HPDE6-E6E7 (cell line): ENCODE measurements around the gene PRIM2.
"Not testable (repeated sequence)": the region's sequence is repeated elsewhere in the genome, so short reads cannot be mapped to it uniquely, and the experiment has no call there.

Experiments
- DNase-seq: peaks from one replicate; pipeline ENCODE4 v3.0.0; 2011; ENCODE audit warnings: missing footprints; ENCODE audit errors: extremely low spot score

PRIM2 gene

GRCh38 chr6:57310095-57310816, 7.2 kb upstream of the PRIM2 start:
- not testable (repeated sequence) for DNase-seq

GRCh38 chr6:57310817-57311157, 6.6 kb upstream of the PRIM2 start:
- DNase-seq: no peak

DNA sequence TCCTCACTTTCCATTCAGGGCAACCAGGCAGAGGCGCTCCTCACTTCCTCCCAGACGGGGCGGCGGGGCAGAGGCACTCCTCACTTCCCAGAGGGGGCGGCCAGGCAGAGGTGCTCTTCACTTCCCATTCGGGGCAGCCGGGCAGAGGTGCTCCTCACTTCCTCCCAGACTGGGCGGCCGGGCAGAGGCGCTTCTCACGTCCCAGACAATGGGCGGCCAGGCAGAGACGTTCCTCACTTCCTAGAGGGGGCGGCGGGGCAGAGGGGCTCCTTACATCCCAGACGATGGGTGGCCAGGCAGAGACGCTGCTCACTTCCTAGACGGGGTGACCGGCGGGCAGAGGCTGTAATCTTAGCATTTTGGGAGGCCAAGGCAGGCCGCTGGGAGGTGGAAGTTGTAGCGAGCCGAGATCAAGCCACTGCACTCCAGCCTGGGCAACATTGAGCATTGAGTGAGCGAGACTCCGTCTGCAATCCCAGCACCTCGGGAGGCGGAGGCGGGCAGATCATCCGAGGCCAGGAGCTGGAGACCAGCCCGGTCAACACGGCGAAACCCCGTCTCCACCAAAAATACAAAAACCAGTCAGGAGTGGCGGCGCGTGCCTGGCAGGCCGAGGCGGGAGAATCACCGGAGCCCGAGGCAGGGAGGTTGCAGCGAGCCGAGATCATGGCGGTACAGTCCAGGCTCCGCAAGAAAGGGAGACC, 6.0 kb upstream of the PRIM2 start:
- DNase-seq: not testable (repeated sequence)

GRCh38 chr6:57312004-57312345, 5.5 kb upstream of the PRIM2 start:
- no peak for DNase-seq

- DNase-seq: no peak
These were observed 4.4 kb upstream of the PRIM2 start for GRCh38 chr6:57313009-57313408.

DNA sequence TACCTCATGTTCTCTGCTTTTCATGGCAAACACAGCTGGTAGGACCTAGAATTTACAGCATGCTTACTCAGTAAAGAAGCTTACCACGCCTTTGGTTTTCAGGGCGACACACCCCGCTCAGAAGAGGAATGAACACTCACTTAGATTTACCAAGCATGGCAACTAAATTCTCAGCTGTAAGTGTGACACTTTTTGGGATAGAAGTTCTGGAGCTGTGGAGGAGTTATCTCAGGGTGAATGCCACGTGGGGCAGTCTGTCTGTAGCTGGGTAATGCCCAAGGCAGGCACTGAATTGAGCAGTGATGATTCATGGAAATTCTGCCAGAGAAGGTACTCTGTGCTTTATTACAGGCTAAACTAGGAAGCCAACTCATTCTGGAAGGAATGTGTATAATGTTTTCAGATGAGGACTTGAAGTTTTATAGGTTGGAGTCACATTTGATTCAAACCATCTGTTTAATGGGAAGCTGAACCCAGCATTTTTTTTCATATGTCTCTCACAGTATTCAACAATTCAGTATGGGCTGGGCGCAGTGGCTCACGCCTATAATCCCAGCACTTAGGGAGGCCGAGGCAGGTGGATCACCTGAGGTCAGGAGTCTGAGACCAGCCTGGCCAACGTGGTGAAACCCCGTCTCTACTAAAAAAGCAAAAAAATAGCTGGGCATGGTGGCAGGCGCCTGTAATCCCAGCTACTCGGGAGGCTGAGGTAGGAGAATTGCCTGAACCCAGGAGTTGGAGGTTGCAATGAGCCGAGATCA, 3.5 kb upstream of the PRIM2 start:
- peak; percentile 70 for DNase-seq

DNA sequence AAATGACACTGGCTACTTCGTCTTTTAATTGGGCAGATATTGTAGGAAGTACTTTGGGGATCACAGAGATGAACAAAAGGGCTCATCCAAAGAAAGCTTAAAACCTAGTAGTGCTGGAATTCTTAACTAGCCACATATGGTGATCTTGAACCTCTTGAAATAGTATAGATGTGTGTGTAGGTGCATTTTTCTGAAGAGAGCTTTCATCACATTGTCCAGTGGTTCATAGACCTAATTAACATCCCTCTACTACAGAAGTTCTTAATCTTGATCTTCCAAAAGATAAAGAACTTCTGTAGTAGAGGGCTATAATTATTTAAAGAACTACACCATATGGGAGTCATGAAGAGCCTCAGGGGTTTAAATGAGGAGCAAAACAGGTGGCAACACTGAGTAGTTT, 2.3 kb upstream of the PRIM2 start:
- DNase-seq: no peak

GRCh38 chr6:57315851-57316250, 1.6 kb upstream of the PRIM2 start:
- DNase-seq: no peak

- DNase-seq: peak; percentile 78
These were observed 810 bp upstream of the PRIM2 start for GRCh38 chr6:57316581-57317059.

- no peak for DNase-seq
These were observed 7.1 kb downstream of the PRIM2 start for GRCh38 chr6:57324538-57324937.

DNA sequence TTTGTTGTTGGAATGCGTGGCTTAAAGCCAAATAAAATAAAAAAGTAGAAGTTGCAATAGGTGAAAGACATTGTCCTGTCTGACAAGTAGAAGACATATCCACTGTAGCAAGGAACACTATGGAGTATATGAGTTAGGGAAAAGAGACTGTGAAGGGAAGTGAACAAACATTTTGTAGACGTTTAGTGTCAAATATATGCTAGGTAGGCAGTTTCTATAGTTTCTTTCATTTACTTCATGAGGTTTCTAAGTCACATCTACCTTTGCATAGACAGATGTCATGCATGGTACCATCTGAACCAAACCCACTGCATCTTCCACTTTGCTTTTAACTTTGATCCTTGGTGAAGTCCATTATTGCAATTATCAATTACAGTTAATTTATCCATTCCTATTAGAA, 9.9 kb downstream of the PRIM2 start:
- no peak for DNase-seq

DNA sequence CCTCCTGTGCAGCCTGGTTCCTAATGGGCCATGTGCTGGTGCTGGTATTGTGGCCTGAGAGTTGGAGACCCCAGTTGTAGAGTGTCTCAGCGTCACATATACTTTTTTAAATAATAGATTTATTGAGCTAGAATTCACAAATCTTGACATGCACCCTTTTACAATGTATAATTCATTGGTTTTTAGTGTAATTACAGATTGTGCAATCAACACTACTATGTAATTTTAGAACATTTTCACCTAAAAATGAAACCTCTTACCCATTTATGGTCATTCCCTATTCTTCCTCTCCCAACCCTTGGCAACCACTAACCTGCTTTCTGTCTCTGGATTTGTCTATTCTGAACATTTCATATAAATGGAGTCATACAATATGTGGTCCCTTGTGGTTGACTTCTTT, 10.6 kb downstream of the PRIM2 start:
- no peak for DNase-seq

DNA sequence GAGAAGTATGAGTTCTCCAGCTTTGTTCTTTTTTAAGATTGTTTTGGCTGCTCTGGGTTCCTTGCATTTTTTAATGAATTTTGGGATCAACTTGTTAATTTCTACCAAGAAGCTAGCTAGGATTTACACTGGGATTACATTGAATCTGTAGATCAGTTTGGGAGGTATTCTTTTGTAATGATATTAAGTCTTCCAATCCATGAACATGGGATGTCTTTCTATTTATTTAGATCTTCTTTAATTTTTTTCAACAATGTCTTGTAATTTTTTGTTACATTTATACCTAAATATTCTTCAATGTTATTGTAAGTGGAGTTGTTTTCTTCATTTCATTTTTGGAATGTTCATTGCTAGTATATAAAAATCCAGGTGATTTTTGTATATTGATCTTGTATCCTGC, 12.5 kb downstream of the PRIM2 start:
- no peak for DNase-seq

DNA sequence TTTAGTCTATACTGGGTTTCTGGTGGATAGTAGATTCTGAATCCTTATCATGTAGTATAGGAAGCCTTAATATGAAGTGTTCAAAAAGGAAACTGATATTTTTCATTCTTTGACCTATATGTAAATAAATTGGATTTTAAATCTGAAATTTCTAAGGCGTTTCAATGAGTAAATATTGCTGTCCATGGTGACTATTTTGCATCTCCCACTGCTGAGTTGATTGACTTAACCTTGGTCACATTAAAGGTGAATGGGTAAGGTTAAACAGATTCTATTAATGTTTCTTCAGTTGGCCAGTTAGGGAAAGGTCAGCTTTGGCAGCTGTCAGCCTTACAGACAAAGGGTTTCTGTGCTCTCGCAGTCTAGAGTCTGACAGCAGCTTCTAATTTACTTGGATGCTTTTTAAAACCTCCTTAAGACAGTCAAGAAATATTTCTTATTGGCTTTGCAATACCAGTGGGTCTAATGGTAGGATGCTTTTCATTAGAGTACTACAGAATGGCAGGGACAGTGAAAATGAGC, 24.8 kb downstream of the PRIM2 start:
- no peak for DNase-seq

- DNase-seq: not testable (repeated sequence)
These were observed 25.9 kb downstream of the PRIM2 start for GRCh38 chr6:57343342-57343741.

- DNase-seq: not testable (repeated sequence)
These were observed 29.3 kb downstream of the PRIM2 start for GRCh38 chr6:57346715-57347114.

DNA sequence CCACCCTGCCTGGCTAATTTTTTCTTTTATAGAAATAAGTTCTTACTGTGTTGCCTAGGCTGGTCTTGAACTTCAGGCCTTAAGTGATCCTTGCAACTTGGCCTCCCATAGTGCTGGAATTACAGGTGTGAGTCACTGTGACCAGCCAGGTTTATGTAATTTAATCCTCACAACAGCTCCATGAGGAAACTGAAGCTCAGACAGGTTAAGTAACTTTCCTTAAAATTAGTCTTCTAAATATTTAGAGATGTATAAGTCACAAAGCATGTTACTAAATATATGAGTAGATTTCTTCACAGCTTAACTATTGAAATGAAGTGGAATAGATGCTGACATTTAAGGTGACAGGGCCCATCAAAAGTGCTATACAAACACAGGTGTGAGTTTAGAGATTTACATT, 30.2 kb downstream of the PRIM2 start:
- not testable (repeated sequence) for DNase-seq

- DNase-seq: not testable (repeated sequence)
These were observed 33.0 kb downstream of the PRIM2 start for GRCh38 chr6:57350443-57350842.

DNA sequence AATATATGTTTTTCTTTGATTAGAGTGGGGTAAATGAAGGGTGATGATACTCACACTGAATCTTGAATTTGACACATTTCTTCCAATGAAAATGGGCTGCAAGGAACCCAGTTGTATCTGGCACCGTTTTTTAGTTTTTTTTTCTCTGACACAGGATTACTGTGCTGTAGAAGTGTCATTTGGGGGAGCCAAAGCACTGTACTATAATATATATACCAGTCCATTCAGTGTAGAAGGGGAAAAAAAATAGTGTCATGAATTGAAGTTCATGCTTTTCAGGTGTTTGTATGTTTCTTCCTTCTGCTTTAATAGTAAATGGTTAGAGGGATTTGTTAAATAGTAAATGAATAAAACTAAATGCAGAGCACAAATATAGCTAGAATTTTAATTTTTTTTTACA, 35.2 kb downstream of the PRIM2 start:
- DNase-seq: not testable (repeated sequence)

DNA sequence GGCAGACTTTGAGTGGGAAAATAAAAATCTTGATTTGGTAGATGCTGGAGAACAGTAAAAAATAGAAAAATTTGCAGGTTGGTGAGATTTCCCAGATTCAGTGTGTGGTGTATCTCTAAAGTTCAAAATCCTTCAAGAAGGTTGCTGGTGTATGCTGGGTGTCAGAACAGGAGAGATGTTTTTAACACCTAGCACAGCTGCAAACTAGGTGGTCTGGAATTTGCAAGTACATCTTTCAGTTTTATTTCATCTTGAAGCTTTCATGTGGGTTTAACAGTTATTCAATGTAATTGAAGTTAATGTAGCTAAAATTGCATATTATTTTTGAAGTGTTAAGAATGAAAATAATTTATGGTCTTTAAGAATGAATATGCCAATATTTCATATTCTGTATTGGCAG, 40.9 kb downstream of the PRIM2 start:
- DNase-seq: not testable (repeated sequence)

DNA sequence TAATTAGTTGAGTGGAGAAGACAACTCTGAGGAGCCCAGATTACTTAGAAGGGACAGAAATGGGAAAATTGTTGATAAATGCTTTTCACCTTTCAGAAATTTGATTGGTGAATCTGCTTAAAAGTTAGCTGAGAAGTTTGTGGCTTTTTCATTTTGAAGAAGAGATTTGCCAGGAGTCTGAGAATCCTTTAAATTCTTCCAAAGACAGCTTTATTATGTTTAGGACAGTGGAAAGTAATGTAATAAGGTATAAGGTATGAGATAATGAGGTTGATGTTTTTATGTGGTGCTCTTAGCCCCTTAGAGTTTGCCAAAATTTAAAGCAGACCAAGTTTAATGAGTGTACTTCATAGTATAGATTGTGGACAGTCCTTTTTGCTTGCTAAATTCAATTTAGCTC, 42.3 kb downstream of the PRIM2 start:
- DNase-seq: not testable (repeated sequence)

DNA sequence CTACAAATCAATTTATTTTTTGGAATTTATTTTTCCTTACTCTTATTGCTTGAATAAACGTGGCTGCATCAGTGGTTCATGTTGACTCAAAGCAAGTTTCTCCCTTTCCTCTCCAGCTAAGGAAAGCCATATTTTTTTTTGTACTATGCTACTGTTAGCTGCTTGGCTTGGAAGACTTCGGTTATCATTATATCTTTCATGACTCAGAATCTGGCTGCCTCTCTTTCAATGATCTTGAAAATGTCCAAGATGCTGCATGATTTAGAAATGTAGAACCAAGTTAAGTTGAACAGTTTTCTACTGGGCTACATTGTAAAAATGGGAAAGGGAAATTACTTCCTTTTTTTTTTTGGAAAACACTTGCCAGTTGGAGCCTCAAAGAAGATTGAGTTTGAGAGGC, 44.9 kb downstream of the PRIM2 start:
- DNase-seq: not testable (repeated sequence)
